HG03520 (cell line): ENCODE data around the gene CCDC148.
A peak's percentile ranks its signal among the peaks of the same experiment; 100 is the strongest.

Experiments
- ATAC-seq: cut with Tn5 transposase; IDR thresholded peaks from one replicate; pipeline ENCODE4 v1.9.1; 2021; ENCODE audit warnings: mild to moderate bottlenecking, moderate library complexity; ENCODE audit not compliant: unreplicated experiment

The CCDC148 gene

GRCh38 chr2:158456309-158457066 lies at the start of gene CCDC148, which contains the start of gene PKP4:
Gene CCDC148 (minus strand): TSS chr2:158456753. CDS start chr2:158456439, 314 bp downstream.
Gene PKP4 (plus strand): TSS chr2:158456952. CDS start chr2:158533185, 76,233 bp downstream.
- ATAC-seq = peak; percentile 95

DNA sequence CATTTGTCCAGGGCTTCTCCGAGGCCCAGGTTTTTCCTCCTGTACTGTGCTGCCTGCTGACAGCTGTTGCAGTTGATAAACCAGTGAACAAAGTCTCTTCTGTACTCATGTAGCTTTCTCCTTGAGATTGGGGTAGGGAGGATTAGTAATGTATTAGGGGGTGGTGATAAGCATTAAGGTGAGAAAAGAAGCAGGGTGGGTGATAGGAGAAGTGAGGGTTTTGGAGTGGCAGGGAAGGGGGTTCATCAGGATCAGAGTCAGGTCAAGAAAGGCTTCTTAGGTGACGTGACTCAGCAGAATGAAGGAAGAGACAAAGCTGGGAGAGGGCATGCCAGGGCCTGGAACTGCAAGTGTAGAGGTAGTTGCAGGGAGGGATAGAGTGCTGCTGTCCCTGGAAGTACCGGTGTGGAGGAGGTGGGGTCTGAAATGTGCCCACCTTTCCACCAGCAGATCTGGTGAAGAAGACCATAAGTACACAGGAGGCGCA lies 48.9 kb upstream of the CCDC148 start:
- ATAC-seq = no peak

DNA sequence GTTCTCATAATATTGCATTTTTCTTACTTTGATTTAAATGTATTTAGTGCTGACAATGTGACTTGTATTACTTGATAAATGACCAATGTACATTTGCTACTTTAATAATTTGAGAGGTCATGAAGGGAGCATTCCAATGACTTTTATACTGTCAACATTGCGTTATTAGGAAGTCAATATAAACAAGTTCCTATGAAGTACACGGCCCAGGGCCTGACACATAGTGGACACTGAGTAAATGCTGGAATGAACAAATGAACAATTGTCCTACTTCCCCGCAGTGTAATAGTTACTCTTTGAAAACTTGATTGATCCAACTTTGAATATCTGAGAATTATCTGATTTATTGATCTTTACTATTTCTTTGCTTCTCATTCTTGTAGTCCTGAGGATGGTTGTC lies 47.5 kb upstream of the CCDC148 start:
- no peak for ATAC-seq

- ATAC-seq = no peak
Observed at GRCh38 chr2:158502974-158503373, 46.4 kb upstream of the CCDC148 start.

- no peak for ATAC-seq
Observed at GRCh38 chr2:158501301-158501700, 44.7 kb upstream of the CCDC148 start.

DNA sequence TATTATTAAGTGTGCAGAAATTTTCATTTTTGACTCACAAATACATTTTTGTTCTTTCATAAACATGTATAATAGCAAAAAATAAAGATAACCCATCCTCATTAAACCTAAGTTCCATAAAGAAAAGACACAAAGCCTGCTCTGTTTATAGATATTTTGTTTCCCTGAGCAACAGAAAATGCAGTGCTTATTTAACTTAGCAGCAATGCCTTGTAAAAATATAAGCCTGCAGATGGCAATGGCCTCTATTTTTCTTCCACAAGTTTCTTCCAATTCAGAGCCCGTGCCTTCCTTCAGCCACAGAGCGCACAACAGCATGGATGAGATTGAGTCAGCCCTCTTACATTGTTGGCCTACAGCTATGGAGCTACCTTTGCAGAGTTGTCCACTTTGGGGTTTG lies 43.8 kb upstream of the CCDC148 start:
- ATAC-seq = no peak

DNA sequence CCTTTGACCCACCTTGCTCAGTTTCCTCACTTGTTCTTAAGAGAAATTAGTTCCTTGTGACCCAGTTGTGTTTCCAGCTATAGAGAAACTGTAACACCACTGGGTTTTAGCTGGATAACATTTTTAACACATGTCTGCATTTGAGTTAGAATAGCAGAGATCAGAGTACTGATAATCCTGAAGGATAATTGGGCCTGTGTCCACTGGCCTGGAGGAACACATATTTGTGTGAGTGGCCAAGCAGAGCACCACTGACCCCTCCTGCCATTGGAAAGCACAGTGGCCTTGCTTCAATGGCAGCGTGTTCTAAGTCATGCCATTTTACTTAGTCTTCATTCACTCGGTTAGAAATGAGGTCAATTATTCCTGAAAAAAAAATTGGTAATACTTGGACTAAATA lies 42.8 kb upstream of the CCDC148 start:
- ATAC-seq = no peak

GRCh38 chr2:158498749-158499136 lies 42.2 kb upstream of the CCDC148 start:
- no peak for ATAC-seq

- no peak for ATAC-seq
Observed at GRCh38 chr2:158498043-158498748, 41.6 kb upstream of the CCDC148 start.

DNA sequence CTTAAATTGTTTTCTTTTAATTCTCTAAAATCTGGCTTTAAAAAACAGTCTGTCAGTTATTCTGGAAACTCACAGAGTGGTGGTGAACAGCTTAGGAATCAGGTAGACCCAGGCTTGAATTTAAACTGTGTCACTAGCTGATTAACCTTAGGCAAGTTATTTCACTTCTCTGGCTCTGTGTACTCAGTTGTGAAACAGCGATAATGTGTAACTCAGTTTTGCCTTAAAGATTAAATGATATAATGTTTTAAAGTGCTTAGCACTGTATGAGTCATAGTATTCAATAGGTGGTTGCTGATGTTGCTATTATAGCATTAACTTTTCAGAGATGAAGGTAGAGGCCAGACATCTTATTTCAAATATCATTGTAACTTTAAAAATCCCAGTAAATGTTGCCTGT lies 40.9 kb upstream of the CCDC148 start:
- no peak for ATAC-seq

DNA sequence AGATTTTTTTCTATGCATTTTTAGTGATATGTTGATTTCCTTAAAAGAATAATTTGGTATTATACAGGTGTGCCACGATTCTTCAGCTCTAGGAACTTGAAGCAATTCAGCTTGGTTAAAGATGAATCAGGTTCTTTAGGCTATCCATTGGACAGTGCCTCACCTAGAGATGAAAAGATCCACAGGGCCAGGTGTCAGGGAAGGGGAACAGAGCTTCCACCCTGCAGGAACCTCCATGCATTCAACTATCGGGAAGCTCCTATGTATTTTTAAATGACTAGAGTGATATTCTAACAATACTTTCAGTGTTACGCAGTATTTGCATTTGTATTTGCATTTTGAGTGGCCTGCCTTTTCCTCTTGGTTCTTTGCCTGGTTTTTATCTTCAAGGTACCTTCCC lies 40.4 kb upstream of the CCDC148 start:
- ATAC-seq = no peak

DNA sequence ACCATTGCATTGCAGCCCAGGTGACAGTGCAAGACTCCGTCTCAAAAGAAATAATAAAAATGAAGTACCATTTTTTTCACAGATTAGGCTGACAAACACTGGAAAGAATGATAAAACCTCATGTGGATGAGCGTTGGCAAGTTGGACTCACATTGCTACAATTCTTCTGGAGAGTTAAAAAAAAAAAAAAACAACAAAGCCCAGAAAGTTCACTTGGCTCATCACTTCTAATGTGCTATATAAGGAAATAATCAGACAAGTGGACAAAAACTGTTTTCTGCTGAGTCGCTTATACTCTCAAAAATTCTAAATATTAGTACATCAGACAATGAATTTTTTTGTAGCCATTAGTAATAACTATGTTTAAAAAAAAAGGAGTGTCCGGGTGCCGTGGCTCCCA lies 38.6 kb upstream of the CCDC148 start:
- ATAC-seq = no peak

- no peak for ATAC-seq
Observed at GRCh38 chr2:158493458-158493857, 36.9 kb upstream of the CCDC148 start.

DNA sequence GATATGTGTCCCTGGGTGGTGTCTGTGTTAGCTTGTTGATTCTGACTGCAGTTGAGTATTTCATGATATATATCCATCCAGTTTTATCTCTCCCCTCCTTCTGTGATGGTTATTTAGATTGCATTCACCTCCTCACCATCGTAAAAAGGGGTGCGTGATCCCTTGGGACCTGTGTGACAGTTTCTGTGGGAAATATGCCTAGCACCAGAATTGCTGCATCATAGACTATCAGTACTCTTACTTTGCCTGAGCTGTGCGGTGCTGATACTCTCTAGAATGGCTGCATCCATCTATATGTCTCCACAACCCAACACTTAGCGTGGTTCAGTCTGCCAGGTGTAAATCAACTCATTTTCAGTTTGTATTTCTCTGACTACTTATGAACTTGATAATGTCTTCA lies 34.5 kb upstream of the CCDC148 start:
- ATAC-seq = no peak

- ATAC-seq = no peak
Observed at GRCh38 chr2:158489366-158490112, 33.0 kb upstream of the CCDC148 start.

DNA sequence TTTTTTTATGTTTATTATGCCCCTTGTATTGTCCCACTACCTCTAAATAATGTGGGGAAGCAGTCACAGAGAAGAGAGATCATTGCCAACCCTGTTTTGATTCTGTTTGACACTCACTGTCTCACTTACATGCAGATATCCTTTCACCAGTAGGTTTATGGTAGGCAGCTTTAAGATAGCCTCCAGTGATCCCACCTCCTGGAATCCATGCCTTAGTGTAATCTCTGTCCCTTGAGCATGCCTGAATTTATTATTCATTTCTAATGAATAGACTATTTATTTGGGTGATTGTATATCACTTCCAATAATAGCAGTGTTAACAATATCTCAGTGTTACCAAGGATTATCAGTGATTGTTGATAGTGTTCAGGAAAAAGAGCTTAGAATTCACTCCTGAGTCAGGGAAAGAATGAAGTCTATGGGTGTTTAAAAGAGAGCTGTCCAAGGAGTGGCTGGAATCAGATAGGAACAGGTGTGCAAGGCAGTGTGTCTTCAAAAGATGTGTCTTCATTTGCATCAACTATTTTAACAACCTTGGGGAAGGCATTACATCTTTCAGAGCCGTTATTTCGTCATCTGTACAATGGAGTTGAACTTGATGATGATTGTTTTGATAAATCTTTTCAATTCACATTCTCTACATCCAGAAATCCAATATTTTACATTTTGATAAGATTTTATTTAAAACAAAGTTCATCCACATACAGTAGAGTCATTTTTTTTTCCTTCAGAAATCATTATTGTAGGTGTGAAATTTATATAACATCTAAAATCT lies 32.1 kb upstream of the CCDC148 start:
- no peak for ATAC-seq

DNA sequence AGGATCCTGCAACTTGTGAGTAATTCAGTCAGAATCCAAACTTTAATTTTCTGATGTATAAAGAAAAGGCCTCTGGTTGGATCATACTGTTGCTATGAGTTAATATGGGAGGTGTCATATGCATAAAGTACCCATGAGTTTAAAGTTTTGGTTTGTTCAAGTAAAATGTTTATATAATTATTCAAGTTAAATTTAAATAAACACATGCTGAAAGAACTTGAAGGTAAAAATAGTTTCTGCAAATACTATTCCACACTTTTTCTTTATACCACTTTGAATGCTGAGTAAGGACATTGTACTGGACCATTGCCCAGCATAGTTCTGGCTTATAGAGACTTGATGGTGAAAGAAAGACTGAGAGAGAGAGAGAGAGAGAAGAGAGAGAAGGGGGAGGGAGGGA lies 30.9 kb upstream of the CCDC148 start:
- ATAC-seq = no peak

- no peak for ATAC-seq
Observed at GRCh38 chr2:158486970-158487325, 30.4 kb upstream of the CCDC148 start.

DNA sequence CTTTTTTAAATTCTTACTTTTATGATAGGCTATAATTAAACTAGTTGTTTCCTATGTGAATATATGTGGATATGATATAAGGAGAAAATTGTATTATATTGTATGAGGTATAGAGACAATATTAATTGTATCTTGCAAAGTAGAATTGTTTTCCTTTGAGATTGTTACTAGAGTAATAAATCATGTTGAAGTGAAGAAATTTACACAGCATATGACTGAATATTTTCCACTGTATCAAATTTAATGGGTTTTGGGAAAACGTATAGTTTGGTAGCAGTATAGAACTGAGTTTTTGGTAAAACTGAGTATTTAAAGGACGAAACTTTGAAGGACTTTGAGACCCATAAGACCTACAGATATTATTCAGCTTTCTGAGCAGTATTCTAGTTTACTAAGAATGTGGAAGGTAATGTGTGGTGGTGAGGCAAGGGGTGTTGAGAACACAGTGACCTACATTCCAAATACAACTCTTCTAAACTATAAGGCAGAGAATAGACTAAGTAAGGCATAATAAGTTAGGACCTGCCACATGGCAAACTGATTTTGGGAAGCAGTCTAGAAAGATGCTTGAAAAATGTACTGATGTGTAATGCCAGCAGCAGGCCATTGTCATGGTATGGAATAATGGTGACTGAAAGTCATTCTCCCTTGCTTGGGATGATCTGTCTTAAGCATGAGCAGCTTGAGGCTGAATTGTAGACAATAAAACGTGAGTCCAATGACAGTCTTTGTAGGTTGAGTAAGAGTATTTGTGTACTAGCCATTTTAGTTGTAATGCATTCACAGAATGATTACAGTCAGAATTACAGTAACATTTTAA lies 29.8 kb upstream of the CCDC148 start:
- no peak for ATAC-seq
